ENCODE data around the gene NOS1AP. TPM values are rescaled to one million over a fixed set of nuclear protein-coding genes. Genes with fewer than 3 reads are reported as not detected.
A peak's percentile ranks its signal among the peaks of the same experiment; 100 is the strongest.

NOS1AP gene
- polyA plus RNA-seq, 4 donors = 0.89 to 2.1 (median 1.7) TPM

DNA sequence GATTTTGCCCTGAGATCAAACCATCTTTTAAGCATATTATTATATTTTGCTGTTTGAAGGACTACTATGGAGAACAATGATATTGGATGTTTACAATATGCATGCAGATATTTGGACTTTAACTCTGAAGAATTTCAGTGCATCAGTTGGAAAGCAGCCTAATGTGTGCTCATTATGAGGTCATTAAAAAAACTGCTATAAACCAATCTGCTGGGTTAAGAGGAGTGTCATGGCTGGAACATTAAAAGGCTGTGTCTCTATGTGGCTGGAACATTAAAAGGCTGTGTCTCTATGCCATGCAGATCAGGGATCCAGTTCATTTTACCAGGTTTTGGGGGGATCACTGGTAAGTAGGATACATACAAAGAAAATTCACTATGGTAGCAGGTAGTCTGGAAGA, 229.5 kb downstream of the NOS1AP start:
- H3K27me3 ChIP-seq (ENCODE audit: control insufficient read depth in 3 of 3, insufficient read depth in 3 of 3, low read length in 3 of 3) = peaks cover 0 to 4% (median 0%) of the 10 kb centered on the region in 3 donors
- H3K27ac ChIP-seq (ENCODE audit: low read depth in 1 of 3, low read length in 2 of 3) = no peak overlapping the region
- H3K4me3 ChIP-seq (ENCODE audit: low read depth in 1 of 3, low read length in 3 of 3) = no peak overlapping the region
- H3K36me3 ChIP-seq (ENCODE audit: control insufficient read depth in 3 of 3, insufficient read depth in 2 of 3, low read depth in 1 of 3, low read length in 3 of 3) = no peaks in the 10 kb centered on the region
- DNase-seq (peak in 1 of 2 donors; percentile 61), FAIRE-seq (no peak)
- H3K9me3 ChIP-seq (ENCODE audit: control insufficient read depth in 2 of 2, insufficient read depth in 1 of 2, low read depth in 1 of 2, low read length in 1 of 2) = no peaks in the 10 kb centered on the region
- H3K4me1 ChIP-seq (ENCODE audit: control insufficient read depth in 3 of 3, insufficient read depth in 2 of 3, low read depth in 1 of 3, low read length in 2 of 3) = no peaks in the 10 kb centered on the region

DNA sequence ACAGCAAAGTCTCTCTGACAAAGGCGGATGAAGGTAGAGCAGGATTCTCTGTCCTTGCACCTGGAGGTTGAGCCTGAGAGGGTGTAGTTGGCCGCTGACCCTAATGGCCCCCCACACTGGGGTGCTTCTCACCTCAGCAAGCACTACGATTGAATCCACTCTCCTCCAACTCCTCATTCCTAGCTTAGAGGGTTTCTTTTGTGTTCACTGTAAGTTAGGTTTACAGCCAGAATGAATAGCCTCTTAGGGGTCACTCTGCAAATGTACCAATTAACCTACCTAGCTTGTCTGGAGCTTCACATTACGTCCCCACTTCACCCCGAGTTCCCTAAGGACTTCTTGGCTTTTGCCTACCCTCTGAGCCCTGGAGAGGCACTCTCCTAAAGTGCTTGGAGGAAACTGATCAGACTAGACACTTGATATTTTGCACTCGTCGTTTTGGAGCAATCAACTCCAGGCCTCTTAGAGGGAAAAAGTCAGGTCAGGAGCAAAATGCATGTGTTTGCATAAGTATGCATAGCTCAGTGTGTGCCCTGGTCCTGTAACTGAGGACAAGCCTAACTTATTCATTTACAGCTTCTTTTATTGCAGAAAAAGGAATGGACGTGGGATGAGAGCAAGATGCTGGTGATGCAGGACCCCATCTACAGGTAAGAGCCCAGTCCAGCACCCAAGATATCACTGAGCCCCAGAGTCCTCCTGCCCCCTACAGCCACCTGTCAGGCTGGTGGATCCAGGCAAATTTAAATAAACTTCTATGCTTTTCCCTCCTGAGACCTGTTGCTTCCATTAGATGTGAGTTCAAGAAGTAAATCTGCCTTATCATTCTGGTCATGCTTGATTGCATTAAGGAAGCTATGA, 230.8 kb downstream of the NOS1AP start:
- FAIRE-seq (no peak), DNase-seq (no peak)
- 74 to 85% (median 77%) methylated on average over 8 of the region's 8 CpGs for WGBS, 3 donors

DNA sequence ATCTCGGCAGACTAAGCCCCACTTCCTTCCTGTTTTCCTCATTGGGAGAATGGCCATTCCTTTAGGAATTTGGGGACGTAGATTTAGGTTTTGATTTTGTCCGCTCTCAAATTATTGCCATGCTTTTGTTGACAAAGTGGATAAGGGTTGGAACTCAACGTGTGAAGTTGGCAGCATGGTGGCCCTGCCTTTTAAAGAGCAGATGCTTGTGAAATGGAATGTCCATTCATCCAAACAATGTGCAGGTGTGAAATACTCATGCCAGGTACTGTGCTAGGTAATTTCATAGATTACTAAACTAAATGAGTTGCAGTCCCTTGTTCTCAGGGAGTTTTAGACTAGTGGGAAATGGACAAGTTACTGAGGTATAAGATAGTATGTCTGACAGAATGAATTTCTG, 232.2 kb downstream of the NOS1AP start:
- H3K4me3 ChIP-seq (ENCODE audit: low read depth in 1 of 3, low read length in 3 of 3) = no peak overlapping the region
- FAIRE-seq = no peak
- H3K27me3 ChIP-seq (ENCODE audit: control insufficient read depth in 3 of 3, insufficient read depth in 3 of 3, low read length in 3 of 3) = peaks cover 0 to 6% (median 0%) of the 10 kb centered on the region in 3 donors
- H3K4me1 ChIP-seq (ENCODE audit: control insufficient read depth in 3 of 3, insufficient read depth in 2 of 3, low read depth in 1 of 3, low read length in 2 of 3) = peaks cover 0 to 5% (median 4%) of the 10 kb centered on the region in 3 donors
- no peaks in the 10 kb centered on the region for H3K36me3 ChIP-seq (ENCODE audit: control insufficient read depth in 3 of 3, insufficient read depth in 2 of 3, low read depth in 1 of 3, low read length in 3 of 3)
- no peak for DNase-seq
- no peaks in the 10 kb centered on the region for H3K9me3 ChIP-seq (ENCODE audit: control insufficient read depth in 2 of 2, insufficient read depth in 1 of 2, low read depth in 1 of 2, low read length in 1 of 2)
- WGBS, 3 donors = 71 to 86% (median 85%) methylated on average over 4 of the region's 4 CpGs
- no peak overlapping the region for H3K27ac ChIP-seq (ENCODE audit: low read depth in 1 of 3, low read length in 2 of 3)

More for the DNA sequence above, 230.8 kb downstream of the NOS1AP start:
- no peaks in the 10 kb centered on the region for H3K9me3 ChIP-seq (ENCODE audit: control insufficient read depth in 2 of 2, insufficient read depth in 1 of 2, low read depth in 1 of 2, low read length in 1 of 2)
- H3K27ac ChIP-seq (ENCODE audit: low read depth in 1 of 3, low read length in 2 of 3) = no peak overlapping the region
- H3K4me3 ChIP-seq (ENCODE audit: low read depth in 1 of 3, low read length in 3 of 3) = no peak overlapping the region
- H3K4me1 ChIP-seq (ENCODE audit: control insufficient read depth in 3 of 3, insufficient read depth in 2 of 3, low read depth in 1 of 3, low read length in 2 of 3) = no peaks in the 10 kb centered on the region
- H3K27me3 ChIP-seq (ENCODE audit: control insufficient read depth in 3 of 3, insufficient read depth in 3 of 3, low read length in 3 of 3) = peaks cover 0 to 4% (median 0%) of the 10 kb centered on the region in 3 donors
- H3K36me3 ChIP-seq (ENCODE audit: control insufficient read depth in 3 of 3, insufficient read depth in 2 of 3, low read depth in 1 of 3, low read length in 3 of 3) = no peaks in the 10 kb centered on the region

DNA sequence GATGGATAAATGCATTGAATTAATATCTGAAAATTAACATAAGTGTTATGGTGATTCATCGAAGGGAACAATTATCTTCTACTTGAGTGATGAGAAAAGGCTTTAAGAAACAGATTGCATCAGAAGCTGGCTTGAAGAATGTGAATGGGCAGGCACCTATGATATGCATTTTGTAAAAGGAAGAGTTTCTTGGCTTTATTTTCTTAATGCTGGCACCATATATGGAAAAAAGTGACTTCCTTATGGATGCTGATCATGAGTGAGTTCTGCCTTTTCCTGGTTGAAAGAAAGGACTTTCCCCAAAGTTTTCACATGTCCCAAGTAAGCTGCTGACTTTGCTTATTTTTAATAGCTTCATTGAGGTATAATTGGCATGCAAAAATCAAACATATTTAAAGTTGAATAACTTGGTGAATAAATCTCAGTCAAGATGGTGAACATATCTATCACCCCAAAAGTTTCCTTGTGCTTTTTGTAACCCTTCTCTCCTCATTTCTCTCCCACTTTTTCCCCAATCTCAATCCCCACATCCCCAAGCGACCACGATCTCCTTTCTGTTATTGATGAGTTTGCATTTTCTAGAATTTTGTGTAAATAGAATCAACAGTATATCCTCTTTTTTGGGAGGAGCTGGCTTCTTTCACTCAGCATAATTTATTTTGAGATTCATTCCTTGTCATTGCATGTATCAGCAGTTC, 233.0 kb downstream of the NOS1AP start:
- DNase-seq (no peak), FAIRE-seq (no peak)
- Histone ChIP-seq H3K27ac (ENCODE audit: low read depth in 1 of 3, low read length in 2 of 3) (no peak overlapping the region), H3K9me3 (ENCODE audit: control insufficient read depth in 2 of 2, insufficient read depth in 1 of 2, low read depth in 1 of 2, low read length in 1 of 2) (no peaks in the 10 kb centered on the region), H3K36me3 (ENCODE audit: control insufficient read depth in 3 of 3, insufficient read depth in 2 of 3, low read depth in 1 of 3, low read length in 3 of 3) (no peaks in the 10 kb centered on the region), H3K27me3 (ENCODE audit: control insufficient read depth in 3 of 3, insufficient read depth in 3 of 3, low read length in 3 of 3) (peaks cover 0 to 6% (median 0%) of the 10 kb centered on the region in 3 donors), H3K4me1 (ENCODE audit: control insufficient read depth in 3 of 3, insufficient read depth in 2 of 3, low read depth in 1 of 3, low read length in 2 of 3) (peaks cover 0 to 5% (median 4%) of the 10 kb centered on the region in 3 donors), H3K4me3 (ENCODE audit: low read depth in 1 of 3, low read length in 3 of 3) (no peak overlapping the region)
- WGBS, 3 donors = 90 to 98% (median 97%) methylated on average over 3 of the region's 3 CpGs

DNA sequence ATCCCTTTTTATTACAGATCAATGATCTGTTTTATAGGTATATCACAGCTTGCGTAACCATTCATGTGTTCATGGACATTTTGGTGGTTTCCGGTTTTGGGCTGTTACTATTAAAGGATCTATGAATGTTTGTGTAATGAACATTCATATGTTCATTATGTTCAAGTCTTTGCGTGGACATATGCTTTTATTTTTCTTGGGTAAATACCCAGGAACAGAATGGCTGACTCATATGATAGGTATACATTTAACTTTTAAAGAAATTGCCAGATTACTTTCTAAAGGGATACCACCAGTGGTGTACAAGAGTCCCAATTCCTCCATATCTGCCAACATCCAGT, 233.5 kb downstream of the NOS1AP start:
- no peak overlapping the region for H3K27ac ChIP-seq (ENCODE audit: low read depth in 1 of 3, low read length in 2 of 3)
- peaks cover 0 to 3% of the 10 kb centered on the region in 2 donors for H3K9me3 ChIP-seq (ENCODE audit: control insufficient read depth in 2 of 2, insufficient read depth in 1 of 2, low read depth in 1 of 2, low read length in 1 of 2)
- no peak overlapping the region for H3K4me3 ChIP-seq (ENCODE audit: low read depth in 1 of 3, low read length in 3 of 3)
- H3K36me3 ChIP-seq (ENCODE audit: control insufficient read depth in 3 of 3, insufficient read depth in 2 of 3, low read depth in 1 of 3, low read length in 3 of 3) = no peaks in the 10 kb centered on the region
- peaks cover 0 to 6% (median 0%) of the 10 kb centered on the region in 3 donors for H3K27me3 ChIP-seq (ENCODE audit: control insufficient read depth in 3 of 3, insufficient read depth in 3 of 3, low read length in 3 of 3)
- DNase-seq = no peak
- FAIRE-seq = no peak
- WGBS, 3 donors = 93 to 96% (median 94%) methylated on average over 3 of the region's 3 CpGs
- H3K4me1 ChIP-seq (ENCODE audit: control insufficient read depth in 3 of 3, insufficient read depth in 2 of 3, low read depth in 1 of 3, low read length in 2 of 3) = peaks cover 0 to 5% (median 4%) of the 10 kb centered on the region in 3 donors

DNA sequence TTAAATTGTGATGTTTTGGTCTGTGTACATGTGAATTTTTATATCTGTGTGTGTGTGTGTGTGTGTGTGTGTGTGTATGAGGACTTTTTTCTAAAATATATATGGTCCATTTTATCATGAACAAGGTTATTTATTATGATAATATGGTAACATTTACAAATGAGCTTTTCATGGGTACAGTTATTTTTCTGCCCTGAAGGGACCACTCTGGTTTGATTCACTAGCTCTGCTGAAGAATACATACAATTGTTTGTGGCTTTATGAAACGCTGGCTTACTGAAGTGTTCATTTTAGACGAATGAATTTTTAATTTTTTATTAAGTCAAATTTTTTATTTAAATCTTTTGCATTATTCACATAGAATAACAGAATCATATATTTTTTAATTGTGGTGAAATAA, 235.2 kb downstream of the NOS1AP start:
- H3K9me3 ChIP-seq (ENCODE audit: control insufficient read depth in 2 of 2, insufficient read depth in 1 of 2, low read depth in 1 of 2, low read length in 1 of 2) = peaks cover 0 to 9% of the 10 kb centered on the region in 2 donors
- H3K27ac ChIP-seq (ENCODE audit: low read depth in 1 of 3, low read length in 2 of 3) = no peak overlapping the region
- FAIRE-seq = no peak
- no peak overlapping the region for H3K4me3 ChIP-seq (ENCODE audit: low read depth in 1 of 3, low read length in 3 of 3)
- DNase-seq = no peak
- H3K27me3 ChIP-seq (ENCODE audit: control insufficient read depth in 3 of 3, insufficient read depth in 3 of 3, low read length in 3 of 3) = peaks cover 0 to 4% (median 0%) of the 10 kb centered on the region in 3 donors
- 79 to 94% (median 90%) methylated on average over 2 of the region's 2 CpGs for WGBS, 3 donors
- H3K36me3 ChIP-seq (ENCODE audit: control insufficient read depth in 3 of 3, insufficient read depth in 2 of 3, low read depth in 1 of 3, low read length in 3 of 3) = peaks cover 0 to 2% (median 0%) of the 10 kb centered on the region in 3 donors
- peaks cover 0 to 5% (median 4%) of the 10 kb centered on the region in 3 donors for H3K4me1 ChIP-seq (ENCODE audit: control insufficient read depth in 3 of 3, insufficient read depth in 2 of 3, low read depth in 1 of 3, low read length in 2 of 3)

DNA sequence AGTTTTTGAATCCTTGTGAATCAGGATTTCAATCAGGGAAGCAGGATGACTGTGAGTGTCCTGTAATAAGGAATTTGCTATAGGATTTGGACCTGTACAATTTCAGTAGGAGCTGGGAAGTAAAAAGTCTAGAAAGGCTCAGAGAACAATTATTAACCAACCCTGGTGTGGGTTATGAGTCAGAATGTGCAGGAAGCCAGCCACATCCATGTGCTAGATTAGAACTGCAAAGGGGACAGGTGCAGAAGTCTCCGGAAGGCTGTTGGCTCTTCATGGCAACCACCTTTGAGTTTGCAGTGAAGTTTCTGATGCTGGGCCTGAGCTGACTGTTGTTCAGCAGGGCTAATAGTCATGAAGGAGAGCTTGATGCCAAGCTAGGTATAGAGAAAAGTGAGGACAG, 236.5 kb downstream of the NOS1AP start:
- Histone ChIP-seq H3K36me3 (ENCODE audit: control insufficient read depth in 3 of 3, insufficient read depth in 2 of 3, low read depth in 1 of 3, low read length in 3 of 3) (peaks cover 0 to 2% (median 0%) of the 10 kb centered on the region in 3 donors), H3K4me1 (ENCODE audit: control insufficient read depth in 3 of 3, insufficient read depth in 2 of 3, low read depth in 1 of 3, low read length in 2 of 3) (peaks cover 0 to 5% (median 4%) of the 10 kb centered on the region in 3 donors), H3K9me3 (ENCODE audit: control insufficient read depth in 2 of 2, insufficient read depth in 1 of 2, low read depth in 1 of 2, low read length in 1 of 2) (peaks cover 0 to 9% of the 10 kb centered on the region in 2 donors), H3K27ac (ENCODE audit: low read depth in 1 of 3, low read length in 2 of 3) (peak overlapping the region in 2 of 3 donors; percentile 53 to 68), H3K4me3 (ENCODE audit: low read depth in 1 of 3, low read length in 3 of 3) (no peak overlapping the region), H3K27me3 (ENCODE audit: control insufficient read depth in 3 of 3, insufficient read depth in 3 of 3, low read length in 3 of 3) (peaks cover 0 to 2% (median 0%) of the 10 kb centered on the region in 3 donors)
- WGBS, 3 donors = 8 to 69% (median 42%) methylated on average over 1 of the region's 1 CpG
- no peak for FAIRE-seq
- DNase-seq = peak; percentile 73 to 86

DNA sequence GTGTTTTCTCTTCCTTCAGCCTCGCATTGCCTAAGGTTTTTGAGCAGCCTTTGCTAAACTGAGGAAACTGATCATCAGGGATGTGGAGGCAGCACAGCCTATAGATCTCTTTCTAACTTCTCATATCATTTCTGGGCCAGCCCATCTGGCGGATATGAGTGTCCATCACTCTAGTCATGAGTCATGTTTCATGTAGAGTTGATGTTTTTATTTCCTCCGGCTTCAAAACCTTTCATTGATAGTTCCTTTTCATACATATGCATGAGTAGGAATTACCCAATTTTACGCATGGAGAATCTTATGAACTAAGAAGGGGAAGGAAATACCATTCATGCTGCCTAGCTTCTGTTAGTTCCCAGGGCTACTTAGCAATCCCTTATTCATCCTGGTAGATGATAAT, 240.8 kb downstream of the NOS1AP start:
- Histone ChIP-seq H3K4me3 (ENCODE audit: low read depth in 1 of 3, low read length in 3 of 3) (no peak overlapping the region), H3K4me1 (ENCODE audit: control insufficient read depth in 3 of 3, insufficient read depth in 2 of 3, low read depth in 1 of 3, low read length in 2 of 3) (peaks cover 0 to 18% (median 4%) of the 10 kb centered on the region in 3 donors), H3K27ac (ENCODE audit: low read depth in 1 of 3, low read length in 2 of 3) (no peak overlapping the region), H3K36me3 (ENCODE audit: control insufficient read depth in 3 of 3, insufficient read depth in 2 of 3, low read depth in 1 of 3, low read length in 3 of 3) (peaks cover 0 to 2% (median 0%) of the 10 kb centered on the region in 3 donors), H3K9me3 (ENCODE audit: control insufficient read depth in 2 of 2, insufficient read depth in 1 of 2, low read depth in 1 of 2, low read length in 1 of 2) (peaks cover 0 to 9% of the 10 kb centered on the region in 2 donors), H3K27me3 (ENCODE audit: control insufficient read depth in 3 of 3, insufficient read depth in 3 of 3, low read length in 3 of 3) (peaks cover 0 to 2% (median 0%) of the 10 kb centered on the region in 3 donors)
- 84 to 89% (median 89%) methylated on average over 4 of the region's 4 CpGs for WGBS, 3 donors
- DNase-seq (no peak), FAIRE-seq (no peak)
